ENCODE data around the gene AKT1S1.

The AKT1S1 gene

DNA sequence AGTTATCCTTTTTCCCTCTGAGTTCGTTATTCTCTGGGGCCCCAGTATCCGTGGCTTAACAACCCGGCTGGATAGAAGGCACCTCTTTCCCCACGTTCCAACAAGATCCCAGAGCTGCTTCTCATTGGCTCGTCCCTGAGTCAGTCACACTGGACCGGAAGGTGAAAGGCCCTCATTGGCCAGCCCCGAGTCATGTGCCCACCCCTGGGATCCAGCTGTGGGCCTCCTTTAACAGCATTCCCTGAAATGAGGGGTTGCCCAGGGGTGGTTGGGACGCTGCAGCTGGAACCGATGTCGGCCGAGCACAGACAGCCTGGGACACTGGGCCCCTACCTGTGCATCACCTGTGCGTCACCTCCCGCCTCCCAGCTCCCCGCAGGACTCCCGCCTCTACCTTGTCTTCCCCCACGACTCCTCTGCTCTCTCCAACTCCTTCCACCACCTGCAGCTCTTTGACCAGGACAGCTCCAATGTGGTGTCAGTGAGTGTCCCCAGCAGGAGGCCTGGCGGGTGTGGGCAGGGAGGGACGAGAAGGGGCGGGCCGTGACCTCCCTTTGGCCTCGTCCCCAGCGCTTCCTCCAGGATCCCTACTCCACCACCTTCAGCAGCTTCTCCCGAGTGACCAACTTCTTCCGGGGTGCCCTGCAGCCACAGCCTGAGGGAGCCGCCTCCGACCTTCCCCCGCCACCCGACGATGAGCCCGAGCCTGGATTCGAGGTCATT lies 4.7 kb upstream of the AKT1S1 start:
- DNase-seq, result no peak

DNA sequence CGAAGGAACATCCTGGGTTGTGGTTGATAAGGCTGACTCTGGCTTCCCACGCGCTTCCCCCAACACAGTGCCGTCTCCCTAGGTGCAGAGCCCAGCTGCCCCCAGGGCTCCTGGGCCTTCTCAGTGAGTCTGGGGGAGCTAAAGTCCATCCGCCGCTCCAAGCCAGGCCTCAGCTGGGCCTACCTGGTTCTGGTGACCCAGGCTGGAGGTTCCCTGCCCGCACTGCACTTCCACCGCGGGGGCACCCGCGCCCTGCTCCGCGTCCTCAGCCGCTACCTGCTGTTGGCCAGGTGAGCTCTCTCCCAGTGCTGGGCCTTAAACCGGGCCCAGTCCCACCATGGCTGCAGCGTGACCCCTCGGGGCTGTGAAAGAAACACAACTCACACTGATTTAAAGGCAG lies 4.0 kb upstream of the AKT1S1 start:
- DNase-seq, result no peak

- no peak for DNase-seq
Observed at GRCh38 chr19:49880162-49880869, 3.2 kb upstream of the AKT1S1 start.

DNA sequence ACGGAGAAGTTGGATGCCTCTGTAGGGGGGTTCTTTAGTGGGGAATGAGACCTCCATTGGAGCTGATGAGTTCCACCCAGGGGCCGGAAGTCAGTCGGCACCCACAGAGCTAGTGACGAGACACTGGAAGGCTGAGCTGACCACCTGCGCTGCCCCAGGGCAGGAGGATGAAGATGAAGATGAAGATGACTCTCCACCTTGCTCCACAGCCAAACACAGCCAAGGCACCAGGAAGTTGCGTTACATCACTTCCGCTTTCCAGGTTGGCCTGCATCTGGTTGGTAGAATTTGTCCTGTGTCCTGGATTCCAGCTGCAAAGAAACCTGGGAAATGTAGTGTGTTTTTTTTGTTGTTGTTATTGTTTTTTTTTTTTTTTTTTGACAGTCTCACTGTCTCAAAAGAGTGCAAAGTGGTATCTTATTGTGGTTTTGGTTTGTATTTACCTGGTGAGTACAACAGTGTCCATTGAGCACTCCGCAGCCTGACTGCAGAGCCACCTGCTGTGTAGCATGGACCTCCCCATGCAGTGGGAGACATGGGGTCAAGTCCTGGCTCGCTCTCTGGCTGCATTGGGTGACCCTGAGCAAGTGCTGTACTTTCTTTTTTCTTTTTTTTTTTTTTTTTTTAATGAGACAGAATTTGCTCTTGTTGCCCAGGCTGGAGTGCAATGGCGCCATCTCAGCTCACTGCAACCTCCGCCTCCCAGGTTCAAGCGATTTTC lies 2.2 kb upstream of the AKT1S1 start:
- no peak for DNase-seq

DNA sequence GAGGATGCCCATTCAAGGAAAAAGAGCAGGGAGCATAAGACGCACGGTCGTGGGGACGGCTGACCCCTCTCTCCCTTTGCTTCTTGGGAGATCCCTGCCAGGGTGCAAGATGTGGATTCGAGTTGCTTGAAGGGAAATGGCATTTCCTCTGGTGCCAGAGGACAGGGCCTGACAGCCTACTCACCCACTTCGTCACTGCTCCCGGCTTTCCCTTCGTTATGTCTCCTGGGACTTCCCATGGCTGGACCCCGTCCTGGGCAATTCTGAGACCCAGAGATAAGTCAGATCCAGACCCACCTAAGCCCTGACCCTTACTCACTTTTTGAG lies 1.6 kb upstream of the AKT1S1 start:
- DNase-seq, result no peak

DNA sequence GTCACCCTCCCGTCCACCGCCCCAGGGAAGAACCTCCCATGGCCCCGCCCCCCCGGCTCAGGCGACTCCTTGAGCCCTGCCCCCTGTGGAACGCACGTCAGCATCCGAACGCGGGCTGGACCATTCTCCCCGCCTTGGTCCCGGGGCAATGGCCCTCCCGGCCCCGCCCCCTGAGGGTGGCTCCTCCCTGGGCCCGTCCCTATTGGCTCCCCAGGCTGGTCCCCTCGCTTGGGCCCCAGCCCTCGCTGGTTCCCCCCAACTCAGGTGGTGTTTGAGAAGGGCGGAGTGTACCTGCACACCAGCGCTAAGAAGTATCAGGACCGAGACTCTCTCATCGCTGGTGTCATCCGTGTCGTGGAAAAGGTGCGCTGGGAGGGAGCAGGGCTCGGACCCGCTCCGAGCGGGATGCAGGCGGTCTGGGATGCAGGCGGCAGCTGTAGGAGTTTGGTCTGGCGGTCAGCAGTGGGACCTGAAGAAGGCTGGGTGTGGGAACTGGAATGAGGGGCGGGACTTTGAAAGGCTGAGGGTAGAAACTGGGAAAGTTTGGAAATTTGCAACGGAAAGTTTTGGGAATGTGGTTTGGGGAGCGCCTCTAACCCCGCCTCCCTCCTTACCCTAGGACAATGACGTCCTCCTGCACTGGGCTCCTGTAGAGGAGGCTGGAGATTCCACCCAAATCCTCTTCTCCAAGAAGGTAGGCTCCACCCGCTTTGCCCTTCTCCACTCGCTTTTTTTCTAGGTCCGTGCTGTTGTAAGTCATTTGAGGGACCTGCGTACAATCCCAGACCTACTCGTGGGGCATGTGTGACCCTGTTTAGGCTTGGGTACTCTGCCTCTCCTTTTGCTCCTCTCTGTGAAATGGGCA lies 956 bp upstream of the AKT1S1 start:
- peak; percentile 97 for DNase-seq

DNA sequence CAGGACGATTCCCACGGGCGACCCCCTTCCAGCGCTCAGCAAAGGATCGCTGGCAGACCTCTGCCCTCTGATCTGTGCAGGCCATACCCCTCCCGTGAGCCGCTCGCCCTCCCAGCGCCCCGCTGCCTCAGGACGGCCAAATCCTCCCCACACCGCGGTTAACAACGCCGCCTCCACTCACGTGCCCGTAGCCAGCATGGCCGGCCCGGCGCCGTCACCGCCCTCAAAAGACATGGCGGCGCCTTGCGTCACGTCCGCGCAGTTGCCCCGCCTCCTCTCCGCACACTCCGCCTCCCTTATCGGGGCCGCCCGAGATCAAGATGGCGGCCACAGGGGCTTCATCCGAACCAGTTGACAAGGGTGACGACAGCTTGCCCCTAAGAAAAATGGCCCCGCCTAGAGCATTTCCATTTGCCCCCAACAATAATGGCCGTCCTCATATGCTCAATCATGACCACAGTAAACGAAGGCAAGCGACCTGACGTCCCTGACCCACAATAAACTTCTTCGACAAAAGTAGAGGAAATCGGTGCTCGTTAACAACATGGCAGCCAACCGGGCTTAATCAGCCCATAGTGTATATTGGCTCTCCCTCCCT lies 634 bp downstream of the AKT1S1 start:
- peak; percentile 90 for DNase-seq

GRCh38 chr19:49875857-49876421 lies 1.2 kb downstream of the AKT1S1 start:
- DNase-seq, result no peak

DNA sequence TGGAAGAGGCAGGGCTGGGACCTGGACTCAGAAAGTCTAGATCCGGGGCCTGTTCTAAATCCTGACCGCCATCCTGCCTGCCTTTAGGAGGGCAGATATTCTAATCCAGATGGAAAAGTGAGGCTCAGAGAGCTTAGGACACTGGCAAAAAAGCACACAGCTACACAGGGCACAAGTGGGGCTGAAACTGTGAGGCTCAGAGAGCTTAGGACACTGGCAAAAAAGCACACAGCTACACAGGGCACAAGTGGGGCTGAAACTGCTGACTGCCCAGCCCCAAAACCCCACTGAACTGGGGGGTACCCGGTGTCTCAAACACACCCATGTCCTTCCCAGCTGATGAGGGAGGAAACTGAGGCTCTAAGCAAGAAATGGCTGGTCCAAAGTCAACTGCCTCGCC lies 2.0 kb downstream of the AKT1S1 start:
- DNase-seq, result no peak

- DNase-seq, result no peak
Observed at GRCh38 chr19:49874503-49875157, 2.5 kb downstream of the AKT1S1 start.

DNA sequence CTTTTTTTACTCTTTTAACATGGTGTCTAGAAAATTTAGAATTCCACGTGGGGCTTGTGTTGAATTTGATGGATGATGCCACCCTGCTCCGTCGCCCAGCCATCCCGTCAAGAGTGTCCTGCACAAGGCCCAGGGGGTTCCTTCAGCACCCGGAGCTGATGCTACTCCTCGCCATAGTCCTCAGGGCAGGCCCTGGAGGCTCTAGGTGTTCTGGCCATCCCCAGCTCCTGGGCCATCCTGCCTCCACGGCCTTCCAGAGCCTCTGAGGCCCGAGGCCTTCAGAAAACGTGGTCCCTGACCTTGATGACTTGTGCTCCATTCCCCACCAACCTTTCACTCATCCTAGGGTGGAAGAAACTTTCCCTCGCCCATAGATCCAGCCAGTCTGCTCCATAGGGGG lies 3.3 kb downstream of the AKT1S1 start:
- no peak for DNase-seq

DNA sequence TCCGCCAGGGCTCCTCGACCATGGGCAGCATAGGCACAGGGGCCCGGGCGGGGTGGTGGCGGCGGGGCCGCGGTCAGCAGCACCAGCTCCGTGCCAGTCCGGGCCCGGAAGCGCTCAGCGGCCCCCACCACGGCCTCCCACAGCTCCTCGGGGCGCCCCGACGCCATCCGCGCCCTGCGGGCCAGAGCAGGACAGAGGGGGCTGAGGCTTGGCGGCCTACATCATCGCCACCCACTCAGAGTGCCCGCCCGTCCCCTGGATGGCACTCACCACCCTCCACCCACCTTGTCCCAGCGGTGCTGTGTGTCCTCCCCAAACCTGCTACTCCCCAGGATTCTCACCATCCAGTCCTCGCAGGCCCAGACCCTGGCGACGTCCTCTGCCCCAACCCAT lies 4.0 kb downstream of the AKT1S1 start:
- DNase-seq, result no peak

DNA sequence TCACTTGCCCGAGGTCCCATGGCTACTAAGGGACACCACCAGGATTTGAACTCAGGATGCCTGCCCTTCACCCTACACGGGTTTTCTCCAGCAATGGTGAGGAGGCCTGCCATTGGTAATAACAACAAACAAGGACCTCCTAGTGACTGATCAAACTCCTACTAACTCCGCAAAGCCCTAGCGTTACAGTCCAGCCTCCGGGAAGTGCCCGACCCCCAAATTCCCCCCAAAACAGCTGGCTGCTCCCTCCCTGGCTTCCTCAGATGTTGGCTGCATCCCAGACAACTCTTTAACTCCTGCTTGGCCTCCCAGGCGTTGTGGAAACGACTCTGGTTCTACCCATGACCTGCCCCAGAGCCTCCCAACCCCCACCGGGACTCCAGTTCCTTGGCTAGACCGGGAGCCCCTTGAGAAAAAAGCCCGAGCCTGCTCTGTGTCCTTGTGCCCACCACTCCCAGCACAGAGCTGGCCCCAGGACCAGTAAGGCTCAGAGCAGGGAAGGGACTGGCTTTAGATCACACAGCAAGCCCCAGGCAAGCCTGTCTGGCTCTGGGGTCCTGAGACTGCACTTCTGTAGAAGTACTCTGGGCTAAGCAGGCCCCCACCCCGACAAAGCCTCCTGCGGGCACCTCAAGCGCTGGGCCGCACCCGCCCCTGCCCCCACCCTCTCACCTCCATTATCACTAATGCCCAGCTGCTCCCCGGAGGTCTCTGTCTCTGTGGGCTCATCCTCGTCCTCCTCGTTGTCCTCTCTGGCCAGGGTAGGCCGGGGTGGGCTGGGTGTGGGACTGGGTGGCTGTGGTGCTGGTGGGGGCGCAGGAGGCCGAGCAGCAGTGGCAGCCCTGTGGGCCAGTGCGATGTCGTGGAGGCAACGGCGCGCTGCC lies 4.7 kb downstream of the AKT1S1 start:
- no peak for DNase-seq

GRCh38 chr19:49871349-49871985 lies 5.7 kb downstream of the AKT1S1 start:
- no peak for DNase-seq

DNA sequence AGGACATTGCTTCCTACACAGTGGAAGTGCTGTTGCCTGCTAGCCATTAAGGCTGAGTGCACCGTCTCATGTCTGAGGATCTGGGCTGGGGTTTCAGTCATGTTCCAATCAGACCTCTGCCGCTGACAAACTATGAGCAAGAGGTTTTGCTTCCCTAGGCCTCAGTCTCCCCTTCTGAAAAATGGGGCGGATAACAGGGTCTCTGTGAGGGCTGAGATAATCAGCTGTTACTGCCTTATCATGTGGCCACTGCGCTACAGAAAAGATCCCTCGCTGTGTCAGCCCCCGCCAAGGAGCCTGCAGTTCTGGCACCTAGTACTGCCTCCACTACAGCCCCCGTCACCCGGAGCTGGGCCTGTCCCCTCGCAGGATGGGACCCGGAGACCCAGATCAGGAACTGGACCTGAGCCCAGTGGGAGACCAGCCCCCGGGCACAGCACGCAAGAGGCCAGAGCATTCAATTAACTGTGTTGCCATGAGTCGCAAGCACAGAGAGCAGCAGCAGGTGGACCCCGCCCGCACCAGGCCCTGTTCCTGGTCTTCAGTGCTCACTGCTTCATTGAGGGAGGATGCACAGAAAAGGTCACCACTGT lies 6.8 kb downstream of the AKT1S1 start:
- no peak for DNase-seq

- DNase-seq, result peak; percentile 98
Observed at GRCh38 chr19:49869484-49870308, 7.5 kb downstream of the AKT1S1 start.

DNA sequence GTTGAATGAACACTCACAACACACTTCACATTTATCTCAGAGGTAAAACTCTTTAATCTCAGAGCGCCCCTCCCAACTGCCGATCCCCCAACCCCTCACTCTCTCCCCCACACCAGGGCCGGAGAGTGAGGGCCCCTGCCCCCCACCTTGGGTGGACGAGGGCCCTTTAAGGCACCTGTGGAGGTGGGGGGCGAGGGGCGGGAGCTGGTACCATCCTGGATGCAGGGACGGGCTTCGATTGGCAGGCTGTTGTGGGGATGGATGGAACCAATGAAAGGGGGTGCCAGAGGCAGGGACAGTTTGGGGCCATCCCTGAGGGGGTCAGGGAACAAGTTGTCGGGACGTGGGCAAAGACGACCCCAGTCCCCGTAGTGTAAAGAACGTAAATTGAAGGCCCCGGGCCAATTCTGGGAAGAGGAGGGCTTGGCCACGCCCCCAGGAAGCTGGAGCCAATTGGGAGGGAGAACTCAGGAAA lies 8.1 kb downstream of the AKT1S1 start:
- DNase-seq, result no peak

GRCh38 chr19:49866933-49867782 lies 10.0 kb downstream of the AKT1S1 start, which contains the start of gene PNKP:
TSS of gene PNKP (minus strand) at chr19:49867576. CDS start at chr19:49867204, 372 bp downstream.
- peak; percentile 95 for DNase-seq
